ENCODE results near the gene STKLD1. TPM values are rescaled to one million over a fixed set of nuclear protein-coding genes. Genes with fewer than 3 reads are reported as not detected.

The STKLD1 gene
- total RNA-seq, 1 experiment from 2014 or later: 1.1 TPM

- in situ Hi-C loops (cut with HindIII; ENCODE audit: low sequenced_read_pairs): no loop called here
- no peak for DNase-seq (ENCODE audit: low spot score)
Observed at GRCh38 chr9:133400292-133400691, 24.1 kb downstream of the STKLD1 start.

DNA sequence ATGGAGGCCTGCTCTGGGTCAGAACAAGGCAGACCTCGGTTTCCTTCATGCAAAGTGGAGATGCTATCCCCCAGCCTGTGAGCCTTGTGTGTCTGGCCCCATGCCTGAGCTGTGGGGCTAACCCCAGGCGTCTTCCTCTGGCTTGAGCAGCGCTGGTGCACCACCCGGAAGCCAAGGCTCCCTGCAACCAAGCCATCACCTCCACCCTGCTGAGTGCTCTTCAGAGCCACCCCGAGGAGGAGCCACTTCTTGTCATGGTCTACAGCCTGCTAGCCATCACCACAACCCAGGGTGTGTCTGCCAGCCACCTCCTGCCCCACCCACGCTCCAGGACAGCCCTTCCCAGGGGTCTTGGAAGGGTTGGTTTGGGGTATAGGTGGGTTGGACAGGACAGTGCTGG lies 25.4 kb downstream of the STKLD1 start:
- no peak for DNase-seq (ENCODE audit: low spot score)
- in situ Hi-C loops (cut with HindIII; ENCODE audit: low sequenced_read_pairs): no loop called here

- in situ Hi-C loops (cut with HindIII; ENCODE audit: low sequenced_read_pairs): no loop called here
- DNase-seq (ENCODE audit: low spot score): no peak
Observed at GRCh38 chr9:133402689-133403088, 26.5 kb downstream of the STKLD1 start.

GRCh38 chr9:133403766-133404453 lies 27.7 kb downstream of the STKLD1 start:
- peak; percentile 10 for DNase-seq (ENCODE audit: low spot score)
- in situ Hi-C loops (cut with HindIII; ENCODE audit: low sequenced_read_pairs): no loop called here

- in situ Hi-C loops (cut with HindIII; ENCODE audit: low sequenced_read_pairs): no loop called here
- DNase-seq (ENCODE audit: low spot score): no peak
Observed at GRCh38 chr9:133404454-133405002, 28.4 kb downstream of the STKLD1 start.

GRCh38 chr9:133405508-133406438 lies 29.6 kb downstream of the STKLD1 start:
- no peak for DNase-seq (ENCODE audit: low spot score)
- in situ Hi-C loops (cut with HindIII; ENCODE audit: low sequenced_read_pairs): no loop called here

DNA sequence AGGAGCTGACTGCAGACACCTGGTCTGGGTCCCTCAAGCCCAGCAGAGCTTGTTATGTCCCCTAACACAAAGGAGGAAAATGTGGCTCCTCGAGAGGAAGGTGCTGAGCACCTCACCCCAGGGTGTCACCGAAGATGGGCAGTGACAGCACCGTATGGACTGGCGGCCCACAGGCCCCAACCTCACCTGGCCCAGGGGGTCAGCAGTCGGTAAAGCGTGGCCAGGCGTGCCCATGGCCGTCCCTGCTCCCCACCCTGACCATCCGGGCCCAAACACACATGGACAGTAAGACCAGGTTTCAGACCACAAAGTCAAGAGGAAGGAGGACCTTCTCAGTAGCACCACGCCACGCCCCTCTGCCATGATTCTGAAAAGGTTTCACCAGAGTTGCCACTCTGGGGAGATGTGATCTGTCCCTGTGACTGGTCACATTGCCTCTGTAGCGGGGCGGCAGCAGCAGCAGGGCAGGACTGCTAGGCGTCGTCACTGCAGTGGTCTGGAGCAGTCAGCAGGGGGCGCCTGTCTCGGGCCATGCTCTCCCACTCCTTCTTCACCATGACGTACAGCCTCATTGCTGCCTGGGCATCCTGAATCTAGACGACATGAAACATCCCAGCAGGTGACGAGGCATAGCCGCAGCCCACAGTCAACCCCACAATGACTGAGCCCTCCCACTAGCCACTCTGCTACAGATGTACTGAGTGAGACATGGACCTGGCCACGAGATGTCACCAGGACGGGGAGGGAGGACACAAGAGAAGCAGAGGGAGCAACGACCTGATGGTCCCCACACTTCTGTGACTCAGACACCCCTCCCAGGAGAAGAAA lies 30.5 kb downstream of the STKLD1 start:
- in situ Hi-C loops (cut with HindIII; ENCODE audit: low sequenced_read_pairs): no loop called here
- DNase-seq (ENCODE audit: low spot score): peak; percentile 73

- in situ Hi-C loops (cut with HindIII; ENCODE audit: low sequenced_read_pairs): no loop called here
- DNase-seq (ENCODE audit: low spot score): no peak
Observed at GRCh38 chr9:133408042-133408441, 31.9 kb downstream of the STKLD1 start.

DNA sequence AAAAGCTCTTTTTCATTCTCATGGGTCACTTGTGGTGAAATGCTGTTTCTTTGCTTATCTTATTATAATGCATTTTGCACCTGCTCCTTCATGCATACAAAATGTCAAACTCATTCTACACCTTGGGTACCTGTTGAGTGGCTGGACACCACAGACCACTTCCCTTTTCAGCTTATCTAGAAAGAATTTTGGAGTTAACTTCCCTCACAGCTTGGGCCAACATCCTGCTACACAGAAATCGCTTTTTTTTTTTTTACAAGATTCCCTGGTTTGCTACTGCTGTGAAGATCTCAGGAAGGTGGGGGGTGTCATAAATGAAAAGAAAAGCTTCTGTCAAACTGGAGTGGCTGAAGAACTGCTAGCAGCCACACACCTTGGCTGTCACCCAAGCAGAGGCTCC lies 39.0 kb downstream of the STKLD1 start:
- in situ Hi-C loops (cut with HindIII; ENCODE audit: low sequenced_read_pairs): loop anchor here (5.0 kb wide), 1 partner anchor 38 kb away; the partner anchor contains the start of genes STKLD1 and SURF4

GRCh38 chr9:133417541-133418461 lies 41.6 kb downstream of the STKLD1 start, which contains the start of gene REXO4:
Gene REXO4 (minus strand): TSS chr9:133418010. CDS start chr9:133417844, 166 bp downstream.
- in situ Hi-C loops (cut with HindIII; ENCODE audit: low sequenced_read_pairs): loop anchor here (5.0 kb wide), 1 partner anchor 40 kb away; the partner anchor contains the start of genes STKLD1 and SURF4
- peak; percentile 86 for DNase-seq (ENCODE audit: low spot score)

More for the DNA sequence above, 39.0 kb downstream of the STKLD1 start:
- DNase-seq (ENCODE audit: low spot score): no peak

GRCh38 chr9:133419005-133419404 lies 42.8 kb downstream of the STKLD1 start:
- no peak for DNase-seq (ENCODE audit: low spot score)
- in situ Hi-C loops (cut with HindIII; ENCODE audit: low sequenced_read_pairs): loop anchor here (5.0 kb wide), 1 partner anchor 42 kb away; the partner anchor contains the start of genes STKLD1 and SURF4

DNA sequence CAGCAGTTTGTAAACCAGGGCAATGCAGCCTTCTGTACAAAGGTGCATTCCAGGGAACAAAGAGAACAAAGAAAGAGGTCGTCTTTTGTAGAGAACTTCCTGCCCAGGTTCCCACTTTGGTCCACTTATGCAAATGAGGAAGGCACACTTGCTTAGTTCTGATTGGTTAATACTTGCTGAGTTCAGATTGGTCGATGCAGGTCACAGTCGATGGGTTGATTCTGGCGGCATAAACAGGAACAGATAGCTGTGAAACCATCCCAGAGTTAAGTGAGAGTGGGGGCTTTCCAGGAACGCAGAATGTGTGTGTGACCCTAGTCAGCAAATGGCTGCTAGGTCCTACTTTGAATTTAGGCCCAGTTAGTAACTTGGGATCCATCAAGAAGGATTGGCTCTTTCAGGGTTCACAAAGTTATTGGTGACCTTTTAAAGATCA lies 44.2 kb downstream of the STKLD1 start:
- in situ Hi-C loops (cut with HindIII; ENCODE audit: low sequenced_read_pairs): no loop called here
- no peak for DNase-seq (ENCODE audit: low spot score)

- in situ Hi-C loops (cut with HindIII; ENCODE audit: low sequenced_read_pairs): no loop called here
- DNase-seq (ENCODE audit: low spot score): peak; percentile 30
Observed at GRCh38 chr9:133421615-133422542, 45.7 kb downstream of the STKLD1 start, which contains the start of gene ADAMTS13. Gene ADAMTS13 (plus strand): TSS chr9:133422367. CDS start chr9:133422444, 77 bp downstream.

DNA sequence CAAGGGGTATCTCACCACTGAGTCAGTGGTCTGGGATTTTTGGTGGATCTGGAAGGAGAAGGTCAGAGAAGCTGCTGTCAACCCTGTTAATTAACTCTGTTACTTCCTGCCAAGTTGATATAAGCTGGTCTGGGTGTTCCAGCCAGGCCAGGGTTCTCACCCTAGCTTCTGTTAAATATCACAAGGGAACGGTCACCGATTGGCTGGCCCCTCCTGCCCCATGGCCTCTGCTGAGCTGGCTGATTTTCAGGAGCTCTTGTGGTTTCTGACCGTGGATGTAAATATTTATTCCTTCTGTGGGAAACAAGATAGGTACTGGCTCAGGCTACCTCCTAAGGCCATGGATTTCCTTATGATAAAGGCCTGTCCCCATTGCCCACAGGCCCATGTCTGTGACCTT lies 47.0 kb downstream of the STKLD1 start:
- DNase-seq (ENCODE audit: low spot score): no peak
- in situ Hi-C loops (cut with HindIII; ENCODE audit: low sequenced_read_pairs): no loop called here

DNA sequence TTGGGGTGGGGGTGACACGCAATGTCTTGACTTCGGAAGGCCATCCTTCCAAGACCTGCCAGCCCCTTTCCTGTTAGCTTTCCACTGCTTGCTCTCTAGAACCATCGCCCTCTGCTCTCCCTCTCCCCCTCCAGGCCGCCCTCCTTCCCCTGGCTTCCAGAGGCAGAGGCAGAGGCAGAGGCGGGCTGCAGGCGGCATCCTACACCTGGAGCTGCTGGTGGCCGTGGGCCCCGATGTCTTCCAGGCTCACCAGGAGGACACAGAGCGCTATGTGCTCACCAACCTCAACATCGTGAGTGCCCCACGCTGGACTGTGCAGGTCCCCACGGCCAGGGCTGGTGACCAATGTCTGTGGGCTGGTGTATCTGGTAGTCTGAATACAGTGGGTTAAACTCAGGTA lies 48.0 kb downstream of the STKLD1 start:
- DNase-seq (ENCODE audit: low spot score): no peak
- in situ Hi-C loops (cut with HindIII; ENCODE audit: low sequenced_read_pairs): no loop called here

DNA sequence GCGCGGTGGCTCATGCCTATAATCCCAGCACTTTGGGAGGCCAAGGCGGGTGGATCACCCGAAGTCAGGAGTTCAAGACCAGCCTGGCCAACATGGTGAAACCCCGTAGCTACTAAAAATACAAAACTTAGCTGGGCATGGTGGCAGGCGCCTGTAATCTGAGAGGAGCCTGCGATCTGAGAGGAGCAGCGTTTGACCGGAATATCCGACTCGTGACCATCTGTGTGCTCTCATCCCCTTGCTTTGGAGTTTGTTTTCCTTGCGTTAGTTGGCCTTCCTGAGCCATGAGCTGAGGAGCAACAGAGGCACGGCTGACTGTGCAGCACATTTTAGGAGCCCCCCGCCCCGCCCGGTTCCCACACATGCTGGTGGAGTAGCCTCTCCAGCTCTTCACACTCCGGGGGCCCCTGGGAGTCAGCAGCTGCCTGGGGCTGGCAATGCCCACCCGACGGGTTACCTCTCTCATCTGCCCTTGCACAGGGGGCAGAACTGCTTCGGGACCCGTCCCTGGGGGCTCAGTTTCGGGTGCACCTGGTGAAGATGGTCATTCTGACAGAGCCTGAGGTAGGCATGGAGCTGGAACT lies 49.0 kb downstream of the STKLD1 start:
- in situ Hi-C loops (cut with HindIII; ENCODE audit: low sequenced_read_pairs): no loop called here
- DNase-seq (ENCODE audit: low spot score): no peak

Measured in G401 (cell line).